GM12891 (cell line): ENCODE data around the gene BNIP5.

Experiments
- DNase-seq: peaks from one replicate; pipeline ENCODE4 v3.0.0; 2011; ENCODE audit warnings: low spot score; ENCODE audit not compliant: insufficient read length
- FAIRE-seq: peaks from 2 replicates; lab custom pipeline; 2011; peaks lifted over from hg19 to GRCh38; lab: Jason Lieb, UNC
- PAX5 ChIP-seq: IDR thresholded peaks from 2 replicates; pipeline ENCODE4 v1.6.1; 2011; ENCODE audit warnings: low read length, moderate library complexity, mild to moderate bottlenecking; ENCODE audit not compliant: insufficient read depth, severe bottlenecking
- POLR2A ChIP-seq: IDR thresholded peaks from 2 replicates; pipeline ENCODE4 v1.6.1; 2011; ENCODE audit warnings: low read depth, low read length, control low read depth
- POLR2AphosphoS5 ChIP-seq: IDR thresholded peaks from 2 replicates; pipeline ENCODE4 v1.6.1; 2011; ENCODE audit warnings: low read depth, low read length, control low read depth
- POU2F2 ChIP-seq: IDR thresholded peaks from 2 replicates; pipeline ENCODE4 v1.6.1; 2011; ENCODE audit warnings: low read depth, mild to moderate bottlenecking, control low read depth, low read length, moderate library complexity
- SPI1 ChIP-seq: IDR thresholded peaks from 2 replicates; pipeline ENCODE4 v1.6.1; 2011; ENCODE audit warnings: low read depth, low read length, control low read depth
- TAF1 ChIP-seq: IDR thresholded peaks from 2 replicates; pipeline ENCODE4 v1.6.1; 2011; ENCODE audit warnings: low read depth, low read length, control low read depth

The BNIP5 gene

GRCh38 chr6:36297511-36297910 lies 39.2 kb downstream of the BNIP5 start:
- no peak for FAIRE-seq
- DNase-seq, result no peak
- no peak for TF ChIP-seq TAF1
- no peak for TF ChIP-seq SPI1
- TF ChIP-seq POLR2AphosphoS5, result no peak
- no peak for TF ChIP-seq POU2F2
- no peak for TF ChIP-seq POLR2A

- FAIRE-seq (no peak), DNase-seq (no peak)
- no peak for TF ChIP-seq POU2F2
Observed at GRCh38 chr6:36297051-36297450, 39.6 kb downstream of the BNIP5 start.

GRCh38 chr6:36296240-36296639 lies 40.4 kb downstream of the BNIP5 start:
- DNase-seq (no peak), FAIRE-seq (no peak)
- TF ChIP-seq POLR2A (no peak), POLR2AphosphoS5 (no peak), TAF1 (no peak), SPI1 (no peak), PAX5 (no peak), POU2F2 (no peak)

- TF ChIP-seq POLR2A (no peak), PAX5 (no peak), SPI1 (no peak), TAF1 (no peak), POU2F2 (no peak), POLR2AphosphoS5 (no peak)
- no peak for DNase-seq
- FAIRE-seq, result no peak
Observed at GRCh38 chr6:36292170-36292569, 44.5 kb downstream of the BNIP5 start.

GRCh38 chr6:36290668-36291620 lies 45.7 kb downstream of the BNIP5 start:
- no peak for TF ChIP-seq TAF1
- no peak for TF ChIP-seq POU2F2
- no peak for TF ChIP-seq POLR2AphosphoS5
- no peak for TF ChIP-seq SPI1
- no peak for TF ChIP-seq PAX5
- FAIRE-seq, result no peak
- no peak for DNase-seq

GRCh38 chr6:36289281-36289878 lies 47.3 kb downstream of the BNIP5 start:
- TF ChIP-seq POU2F2 (no peak), TAF1 (no peak), SPI1 (no peak), POLR2A (no peak), PAX5 (no peak), POLR2AphosphoS5 (no peak)
- FAIRE-seq, result no peak
- DNase-seq, result no peak

GRCh38 chr6:36286858-36287257 lies 49.8 kb downstream of the BNIP5 start:
- TF ChIP-seq SPI1 (no peak), POU2F2 (no peak), PAX5 (no peak), POLR2A (no peak)
- no peak for FAIRE-seq
- no peak for DNase-seq

- DNase-seq, result no peak
- TF ChIP-seq TAF1, result no peak
- TF ChIP-seq PAX5, result no peak
- TF ChIP-seq POLR2A, result no peak
- no peak for TF ChIP-seq POLR2AphosphoS5
- no peak for TF ChIP-seq POU2F2
- no peak for TF ChIP-seq SPI1
- FAIRE-seq, result no peak
Observed at GRCh38 chr6:36285797-36286196, 50.9 kb downstream of the BNIP5 start.

- FAIRE-seq, result no peak
- no peak for DNase-seq
- TF ChIP-seq TAF1 (no peak), SPI1 (no peak), PAX5 (no peak)
Observed at GRCh38 chr6:36285187-36285671, 51.5 kb downstream of the BNIP5 start.
